HEK293T (cell line): ENCODE results near the gene AZI2.

Experiments
- ARNT ChIP-seq: fragments of 450-650 bp; IDR thresholded peaks from 2 replicates; pipeline ENCODE4 v1.6.1; 2017; ENCODE audit warnings: mild to moderate bottlenecking
- ELF4 ChIP-seq: fragments of 450-650 bp; IDR thresholded peaks from 2 replicates; pipeline ENCODE4 v1.6.1; 2017; ENCODE audit warnings: antibody characterized with exemption
- FOXK2 ChIP-seq: fragments of 450-650 bp; IDR thresholded peaks from 2 replicates; pipeline ENCODE4 v1.6.1; 2016; ENCODE audit warnings: mild to moderate bottlenecking
- FOXM1 ChIP-seq: fragments of 450-650 bp; IDR thresholded peaks from 2 replicates; pipeline ENCODE4 v1.6.1; 2017; ENCODE audit warnings: mild to moderate bottlenecking, borderline replicate concordance
- L3MBTL2 ChIP-seq: fragments of 450-650 bp; conservative IDR thresholded peaks from 2 replicates; pipeline ENCODE4 v1.6.1; 2016; ENCODE audit warnings: mild to moderate bottlenecking
- SP1 ChIP-seq: fragments of 450-650 bp; IDR thresholded peaks from 2 replicates; pipeline ENCODE4 v1.6.1; 2017
- TF ChIP-seq, protein P1 (sequence below): fragments of 450-650 bp; IDR thresholded peaks from 2 replicates; pipeline ENCODE4 v1.6.1; 2016

DNA sequence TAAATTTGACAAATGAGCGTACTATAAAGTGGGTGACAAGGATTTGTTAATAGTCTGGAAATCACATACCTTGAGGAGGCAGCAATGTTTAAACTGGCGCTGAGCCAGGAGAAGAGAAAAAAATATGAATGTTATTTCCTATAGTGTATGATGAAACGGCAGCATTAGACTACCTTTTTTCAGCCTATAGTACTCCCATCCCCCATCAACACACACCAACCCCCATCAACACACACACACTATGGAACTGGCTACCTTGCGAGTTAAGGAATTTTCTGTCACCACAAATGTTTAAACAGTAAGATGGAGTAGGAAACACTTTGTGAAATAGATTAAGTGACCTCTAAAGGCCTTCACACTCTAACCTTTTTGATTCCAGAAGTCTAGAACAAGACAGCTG, 46.9 kb downstream of the AZI2 start:
- TF ChIP-seq SP1 (no peak), FOXK2 (no peak), ELF4 (no peak), FOXM1 (no peak), ARNT (no peak), L3MBTL2 (no peak)
- TF ChIP-seq, protein P1, sequence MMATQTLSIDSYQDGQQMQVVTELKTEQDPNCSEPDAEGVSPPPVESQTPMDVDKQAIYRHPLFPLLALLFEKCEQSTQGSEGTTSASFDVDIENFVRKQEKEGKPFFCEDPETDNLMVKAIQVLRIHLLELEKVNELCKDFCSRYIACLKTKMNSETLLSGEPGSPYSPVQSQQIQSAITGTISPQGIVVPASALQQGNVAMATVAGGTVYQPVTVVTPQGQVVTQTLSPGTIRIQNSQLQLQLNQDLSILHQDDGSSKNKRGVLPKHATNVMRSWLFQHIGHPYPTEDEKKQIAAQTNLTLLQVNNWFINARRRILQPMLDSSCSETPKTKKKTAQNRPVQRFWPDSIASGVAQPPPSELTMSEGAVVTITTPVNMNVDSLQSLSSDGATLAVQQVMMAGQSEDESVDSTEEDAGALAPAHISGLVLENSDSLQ = no peak
